Right lobe of liver (tissue), 4 donors: ENCODE measurements around the gene CTPS1.

ENCODE experiments used
- CTCF ChIP-seq, 4 donors: fragments of 200-600 bp in 3 of 4; fragments of 450-650 bp in 1 of 4; IDR thresholded peaks; one replicate each; pipeline versions ENCODE4 v1.5.1 to v1.8.0; 2016 to 2022; ENCODE audit warnings: antibody characterized with exemption in 4 of 4, mild to moderate bottlenecking in 2 of 4
- POLR2A ChIP-seq: fragments of 450-650 bp; IDR thresholded peaks from one replicate; pipeline ENCODE4 v1.6.1; 2017; ENCODE audit warnings: antibody characterized with exemption, mild to moderate bottlenecking
- donor health status: DM: no; HTN: no; CAD: no.
- donor health status: DM: no; HTN: no; CAD: no.
- donor health status: DM: no; HTN: yes; CAD: no.

- no peak for TF ChIP-seq CTCF (IDR thresholded peaks at IDR 0.05)
- TF ChIP-seq POLR2A: peak; percentile 41
Observed at GRCh38 chr1:40944841-40945430, 34.6 kb upstream of the CTPS1 start.
